LoVo (cell line): ENCODE results near the gene B3GAT1.

Source experiments
- DNase-seq: peaks from one replicate; pipeline ENCODE4 v3.0.0-alpha.2; 2016; ENCODE audit warnings: low spot score

Gene B3GAT1

GRCh38 chr11:134409552-134410429 is 2.3 kb downstream of the B3GAT1 start:
- no peak for DNase-seq

GRCh38 chr11:134407923-134408322 is 4.1 kb downstream of the B3GAT1 start:
- DNase-seq: no peak

GRCh38 chr11:134407321-134407828 is 4.7 kb downstream of the B3GAT1 start:
- DNase-seq: no peak

- DNase-seq: no peak
These were observed 5.5 kb downstream of the B3GAT1 start for GRCh38 chr11:134406264-134407185.

- DNase-seq: no peak
These were observed 6.2 kb downstream of the B3GAT1 start for GRCh38 chr11:134405841-134406240.

GRCh38 chr11:134405436-134405835 is 6.6 kb downstream of the B3GAT1 start:
- no peak for DNase-seq

- DNase-seq: no peak
These were observed 7.3 kb downstream of the B3GAT1 start for GRCh38 chr11:134404575-134405341.

GRCh38 chr11:134402910-134403309 is 9.1 kb downstream of the B3GAT1 start:
- no peak for DNase-seq

- DNase-seq: no peak
These were observed 9.9 kb downstream of the B3GAT1 start for GRCh38 chr11:134401825-134402809.

- DNase-seq: no peak
These were observed 12.0 kb downstream of the B3GAT1 start for GRCh38 chr11:134399996-134400395.

GRCh38 chr11:134399293-134399654 is 12.8 kb downstream of the B3GAT1 start:
- DNase-seq: no peak

GRCh38 chr11:134398644-134399292 is 13.3 kb downstream of the B3GAT1 start:
- no peak for DNase-seq

- no peak for DNase-seq
These were observed 14.0 kb downstream of the B3GAT1 start for GRCh38 chr11:134398079-134398444.

GRCh38 chr11:134397304-134398078 is 14.6 kb downstream of the B3GAT1 start:
- DNase-seq: no peak

- no peak for DNase-seq
These were observed 17.0 kb downstream of the B3GAT1 start for GRCh38 chr11:134395002-134395401.

GRCh38 chr11:134394311-134394710 is 17.7 kb downstream of the B3GAT1 start:
- DNase-seq: no peak

- DNase-seq: peak; percentile 5
These were observed 18.4 kb downstream of the B3GAT1 start for GRCh38 chr11:134393638-134394037.

GRCh38 chr11:134392953-134393615 is 19.0 kb downstream of the B3GAT1 start:
- DNase-seq: no peak

GRCh38 chr11:134391656-134392055 is 20.4 kb downstream of the B3GAT1 start:
- DNase-seq: no peak
